RCC 7860 (cell line): Measurements from ENCODE around the gene SLC12A8.

Experiments
- DNase-seq: peaks from one replicate; pipeline ENCODE4 v3.0.0-alpha.2; 2015; ENCODE audit warnings: low spot score
- FAIRE-seq: peaks from 2 replicates; lab custom pipeline; 2012; peaks lifted over from hg19 to GRCh38; lab: Jason Lieb, UNC

Gene SLC12A8, protein sequence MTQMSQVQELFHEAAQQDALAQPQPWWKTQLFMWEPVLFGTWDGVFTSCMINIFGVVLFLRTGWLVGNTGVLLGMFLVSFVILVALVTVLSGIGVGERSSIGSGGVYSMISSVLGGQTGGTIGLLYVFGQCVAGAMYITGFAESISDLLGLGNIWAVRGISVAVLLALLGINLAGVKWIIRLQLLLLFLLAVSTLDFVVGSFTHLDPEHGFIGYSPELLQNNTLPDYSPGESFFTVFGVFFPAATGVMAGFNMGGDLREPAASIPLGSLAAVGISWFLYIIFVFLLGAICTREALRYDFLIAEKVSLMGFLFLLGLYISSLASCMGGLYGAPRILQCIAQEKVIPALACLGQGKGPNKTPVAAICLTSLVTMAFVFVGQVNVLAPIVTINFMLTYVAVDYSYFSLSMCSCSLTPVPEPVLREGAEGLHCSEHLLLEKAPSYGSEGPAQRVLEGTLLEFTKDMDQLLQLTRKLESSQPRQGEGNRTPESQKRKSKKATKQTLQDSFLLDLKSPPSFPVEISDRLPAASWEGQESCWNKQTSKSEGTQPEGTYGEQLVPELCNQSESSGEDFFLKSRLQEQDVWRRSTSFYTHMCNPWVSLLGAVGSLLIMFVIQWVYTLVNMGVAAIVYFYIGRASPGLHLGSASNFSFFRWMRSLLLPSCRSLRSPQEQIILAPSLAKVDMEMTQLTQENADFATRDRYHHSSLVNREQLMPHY

DNA sequence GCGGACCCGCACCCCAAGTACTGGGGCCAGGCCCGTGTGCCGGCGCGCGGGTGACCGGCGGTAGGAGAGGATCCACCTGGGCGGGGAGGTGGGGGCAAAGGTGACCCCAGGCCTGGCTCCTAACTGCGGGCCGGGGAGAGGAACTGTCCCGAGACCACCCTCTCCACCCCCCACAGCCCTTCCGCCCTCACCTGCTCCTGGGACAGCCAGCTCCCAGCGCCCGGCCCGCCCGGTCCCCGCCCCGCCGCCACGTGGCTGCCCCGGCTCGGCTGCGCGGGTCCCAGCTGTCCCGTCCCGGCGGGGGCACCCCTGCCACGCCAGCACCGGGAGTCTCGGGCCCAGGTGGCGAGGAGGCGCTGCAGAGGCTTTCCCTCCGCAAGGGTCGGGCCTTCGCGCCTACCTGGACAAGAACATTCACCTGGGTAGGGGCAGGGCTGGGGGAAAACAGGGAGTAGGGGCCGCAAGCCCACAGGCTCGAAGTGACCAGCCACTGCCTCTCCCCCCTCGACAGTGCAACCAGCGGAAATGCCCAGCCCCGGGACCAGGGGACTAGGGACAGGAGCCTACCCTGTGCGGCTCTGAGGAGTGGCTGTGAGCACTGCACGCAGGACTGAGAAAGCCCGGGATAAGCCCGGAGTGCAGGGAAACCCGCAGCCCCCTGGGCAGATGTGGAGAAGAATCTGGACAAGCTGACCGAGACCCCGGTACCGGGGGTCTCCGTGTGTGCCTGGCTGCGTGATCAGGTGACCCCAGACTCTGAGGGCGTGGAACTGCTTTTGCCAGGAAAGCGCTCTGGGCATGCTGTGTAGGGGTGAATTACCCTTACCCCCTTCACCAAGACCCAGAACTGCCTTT lies at the start of gene SLC12A8:
TSS of gene SLC12A8 (minus strand) at position 240 of the 855 bp plus-strand sequence. CDS start 1,399 bp downstream, outside the sequence.
- no peak for FAIRE-seq
- no peak for DNase-seq

DNA sequence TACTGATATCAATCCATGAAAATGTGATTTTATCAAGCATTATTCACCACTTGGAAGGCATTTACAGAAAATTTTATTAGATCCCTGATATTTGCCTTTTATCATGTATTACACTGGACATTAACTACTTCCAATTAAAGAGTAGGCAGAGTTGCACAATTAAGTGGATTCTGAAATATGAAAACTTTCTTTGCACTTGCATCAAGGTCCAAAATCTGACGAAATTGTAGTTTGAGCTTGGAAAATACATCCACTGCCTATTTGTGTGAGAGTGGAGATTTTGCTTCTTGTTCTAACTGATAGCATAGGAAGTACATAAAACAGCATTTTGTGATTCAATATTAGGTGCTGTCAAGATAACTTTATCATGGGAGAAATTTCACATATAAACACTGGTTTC lies 49.6 kb upstream of the SLC12A8 start:
- no peak for FAIRE-seq
- no peak for DNase-seq

DNA sequence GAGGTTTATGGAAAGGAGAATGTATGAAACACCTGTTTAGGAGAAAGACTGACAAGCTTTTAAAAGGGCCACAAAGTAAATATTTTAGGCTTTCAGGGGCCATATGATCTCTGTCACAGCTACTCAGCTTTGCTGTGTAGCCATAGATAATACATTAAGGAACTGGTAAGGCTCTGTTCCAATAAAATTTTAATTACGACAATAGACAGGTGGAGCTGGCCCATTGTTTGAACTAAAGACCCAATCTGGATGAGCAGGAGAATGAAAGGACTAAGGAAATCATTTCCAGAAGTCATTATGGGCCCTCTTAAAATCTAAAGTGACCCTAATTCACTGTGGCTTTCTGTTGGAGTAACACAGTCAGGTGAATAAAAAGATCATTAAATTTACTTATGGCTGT lies 48.5 kb upstream of the SLC12A8 start:
- DNase-seq (no peak), FAIRE-seq (no peak)

DNA sequence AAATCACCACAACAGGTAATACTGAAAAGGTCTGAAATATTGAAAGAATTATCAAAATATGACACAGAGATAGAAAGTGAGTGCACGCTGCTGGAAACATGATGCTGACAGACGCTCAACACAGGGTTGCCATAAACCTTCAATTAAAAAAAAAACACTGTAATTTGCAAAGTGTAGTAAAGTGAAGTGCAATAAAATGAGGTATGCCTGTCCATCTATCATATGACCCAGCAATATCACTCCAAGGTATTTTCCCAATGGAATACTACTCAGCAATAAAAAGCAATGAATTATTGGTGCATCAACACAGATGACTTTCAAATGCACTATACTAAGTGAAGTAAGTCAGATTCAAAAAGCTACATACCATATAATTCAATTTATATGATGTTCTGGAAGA lies 47.6 kb upstream of the SLC12A8 start:
- no peak for DNase-seq
- FAIRE-seq = no peak

DNA sequence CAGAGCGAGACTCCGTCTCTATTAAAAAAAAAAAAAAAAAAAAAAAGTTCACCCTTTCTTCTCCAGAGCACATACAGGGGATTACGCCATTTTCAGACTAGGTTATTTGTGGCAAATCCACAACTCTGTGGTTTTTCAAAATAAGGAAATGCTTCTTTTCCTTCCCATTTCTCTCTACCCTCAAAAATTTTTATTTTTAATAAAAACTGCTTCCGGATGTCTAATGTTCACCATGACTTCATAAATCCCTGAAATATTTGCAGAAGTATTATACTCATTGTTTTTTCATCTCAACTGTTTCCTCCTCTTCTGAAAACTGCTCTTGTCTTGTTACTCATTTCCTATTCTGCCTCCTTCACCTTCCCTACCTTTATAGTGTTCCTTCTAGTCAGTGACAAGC lies 45.0 kb upstream of the SLC12A8 start:
- DNase-seq (no peak), FAIRE-seq (no peak)

DNA sequence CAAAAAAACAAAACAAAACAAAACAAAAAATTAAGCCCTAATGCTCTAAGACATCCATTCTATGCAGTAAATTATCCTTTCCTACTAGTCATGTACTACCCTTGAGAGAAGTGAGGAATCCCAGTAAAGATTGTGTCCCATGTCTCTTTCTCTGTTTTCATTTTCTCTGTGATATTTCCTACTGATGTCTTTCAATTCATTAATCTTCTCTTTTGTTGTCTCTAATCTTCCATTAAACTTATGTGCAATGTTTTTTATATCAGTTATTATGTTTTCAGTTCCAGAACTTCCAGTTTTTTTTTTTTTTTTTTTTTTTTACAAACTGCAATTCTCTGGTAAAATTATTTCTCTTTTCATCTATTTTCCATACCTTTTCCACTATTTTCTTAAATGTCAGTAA lies 44.1 kb upstream of the SLC12A8 start:
- DNase-seq (no peak), FAIRE-seq (no peak)

DNA sequence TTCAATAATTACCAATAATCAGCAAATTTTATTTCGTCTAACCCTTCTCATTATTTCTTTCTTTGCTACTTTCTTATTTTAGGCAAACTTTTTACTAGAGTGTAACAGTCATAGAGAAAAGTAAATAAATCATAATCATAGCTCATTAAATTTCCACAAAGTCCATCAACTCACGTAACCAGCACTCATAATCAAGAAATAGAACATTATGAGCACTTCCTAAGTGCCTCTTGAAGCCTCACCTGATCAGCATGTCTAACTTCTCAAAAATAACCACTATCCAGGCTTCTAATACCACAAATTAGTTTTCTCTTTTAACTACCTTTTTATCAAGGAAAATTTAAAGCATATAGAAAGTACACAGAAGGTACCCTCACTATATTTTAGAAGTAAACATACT lies 38.4 kb upstream of the SLC12A8 start:
- no peak for DNase-seq
- no peak for FAIRE-seq

DNA sequence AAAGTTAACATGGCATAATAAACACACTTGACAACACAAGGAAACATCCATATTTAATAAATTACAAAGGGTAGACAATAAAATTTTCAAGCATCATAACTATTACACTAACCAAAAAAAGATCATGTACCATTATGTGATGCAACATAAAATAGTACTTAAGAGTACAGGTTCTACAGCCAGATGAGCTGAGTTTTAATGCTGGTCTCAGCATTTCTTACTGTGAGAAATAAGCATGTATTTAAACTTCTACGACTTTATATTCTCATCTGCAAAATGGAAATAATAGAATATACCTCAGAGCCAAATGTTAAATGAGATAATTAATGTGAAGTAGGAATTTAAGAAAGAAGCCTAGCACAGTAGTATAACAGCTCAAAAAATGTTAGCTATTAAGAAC lies 33.7 kb upstream of the SLC12A8 start:
- no peak for FAIRE-seq
- DNase-seq = no peak

DNA sequence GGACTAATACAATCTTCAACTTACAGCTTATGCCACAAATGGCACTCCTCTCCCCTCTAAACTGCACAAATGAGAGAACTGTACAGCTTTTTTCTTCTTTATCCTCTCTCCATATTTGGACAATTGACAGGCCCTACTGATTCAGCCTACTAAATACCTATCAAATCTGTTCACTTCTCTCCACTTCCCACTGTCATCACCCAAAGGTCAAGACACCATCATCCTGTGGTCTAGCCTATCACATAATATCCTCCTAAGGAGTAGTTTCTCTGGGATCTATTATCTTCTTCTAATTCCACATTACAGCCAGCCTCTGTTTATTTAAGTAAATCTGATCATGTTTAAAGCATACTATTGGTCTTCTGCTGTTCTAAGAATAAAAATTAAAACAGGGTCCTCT lies 33.0 kb upstream of the SLC12A8 start:
- no peak for FAIRE-seq
- DNase-seq = no peak

DNA sequence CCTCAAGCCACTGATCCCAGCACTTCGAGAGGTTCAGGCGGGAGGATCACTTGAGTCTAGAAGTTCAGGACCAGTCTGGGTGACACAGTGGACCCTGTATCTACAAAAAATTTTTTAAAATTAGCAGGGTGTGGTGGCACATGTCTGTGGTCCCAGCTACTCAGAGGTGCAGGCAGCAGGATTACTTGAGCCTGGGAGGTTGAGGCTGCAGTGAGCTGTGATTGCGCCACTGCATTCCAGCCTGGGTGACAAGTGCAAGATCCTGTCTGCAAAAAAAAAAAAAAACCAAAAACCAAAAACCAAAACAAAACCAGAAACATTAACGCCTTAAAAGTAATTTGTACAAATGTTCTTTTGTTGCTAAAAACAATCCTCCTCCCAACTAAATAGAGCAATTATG lies 27.9 kb upstream of the SLC12A8 start:
- no peak for DNase-seq
- no peak for FAIRE-seq

DNA sequence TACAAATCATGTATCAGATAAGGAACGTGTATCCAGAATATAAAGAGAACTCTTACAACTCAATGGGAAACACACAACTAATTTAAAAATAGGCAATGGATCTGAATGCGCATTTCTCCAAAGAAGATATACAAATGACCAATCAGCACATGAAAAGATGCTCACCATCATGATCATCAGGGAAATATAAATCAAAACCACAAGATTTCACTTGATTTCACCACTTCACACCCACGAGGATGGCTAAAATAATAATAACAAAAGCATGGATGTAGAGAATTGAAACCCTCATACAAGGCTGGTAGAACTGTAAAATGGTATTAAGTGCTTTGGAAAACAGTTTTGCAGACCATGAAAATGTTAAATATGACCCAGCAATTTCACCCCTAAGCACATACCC lies 26.7 kb upstream of the SLC12A8 start:
- FAIRE-seq (no peak), DNase-seq (no peak)

DNA sequence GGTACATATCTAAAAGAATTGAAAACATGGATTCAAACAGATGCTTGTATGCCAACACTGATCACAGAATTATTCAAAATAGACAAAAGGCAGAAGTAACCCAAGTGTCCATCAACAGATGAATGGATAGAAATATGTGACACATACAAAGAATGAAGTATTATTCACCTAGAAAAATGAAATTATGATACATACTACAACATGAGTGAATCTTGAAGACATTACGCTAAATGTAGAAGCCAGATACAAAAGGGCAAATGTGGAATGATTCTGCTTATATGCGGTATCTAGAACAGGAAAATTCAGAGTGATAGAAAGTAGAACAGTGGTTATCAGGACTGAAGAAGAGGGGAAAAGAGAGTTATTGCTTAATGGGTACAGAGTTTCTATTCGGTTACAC lies 26.2 kb upstream of the SLC12A8 start:
- FAIRE-seq = no peak
- no peak for DNase-seq

DNA sequence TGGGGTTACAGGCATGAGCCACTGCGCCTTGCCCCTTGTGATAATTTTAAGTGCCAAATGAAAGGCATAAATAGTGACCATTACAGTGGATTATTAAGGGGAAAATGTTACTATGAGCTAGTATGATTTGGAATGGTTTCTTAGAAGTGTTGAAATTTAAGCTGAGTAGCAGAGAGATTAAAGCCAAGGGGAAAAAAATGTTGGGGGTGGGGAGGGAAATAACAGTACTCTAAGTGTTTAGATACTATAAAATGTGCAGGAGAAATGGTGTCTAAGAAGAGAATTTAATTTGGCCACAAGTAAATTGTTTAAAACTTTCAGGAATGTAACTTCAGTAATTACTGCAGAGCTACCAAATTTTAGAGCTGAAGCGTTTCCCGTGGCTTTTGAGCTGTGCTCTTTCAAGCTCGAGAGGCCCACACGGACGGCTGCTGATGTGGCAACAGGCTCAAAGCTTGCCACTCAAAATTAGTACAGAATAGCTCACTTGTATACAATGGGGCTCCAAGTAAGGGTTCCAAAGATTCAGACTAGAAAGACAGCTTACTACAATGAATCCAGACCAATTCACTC lies 23.9 kb upstream of the SLC12A8 start:
- no peak for DNase-seq
- FAIRE-seq = no peak

DNA sequence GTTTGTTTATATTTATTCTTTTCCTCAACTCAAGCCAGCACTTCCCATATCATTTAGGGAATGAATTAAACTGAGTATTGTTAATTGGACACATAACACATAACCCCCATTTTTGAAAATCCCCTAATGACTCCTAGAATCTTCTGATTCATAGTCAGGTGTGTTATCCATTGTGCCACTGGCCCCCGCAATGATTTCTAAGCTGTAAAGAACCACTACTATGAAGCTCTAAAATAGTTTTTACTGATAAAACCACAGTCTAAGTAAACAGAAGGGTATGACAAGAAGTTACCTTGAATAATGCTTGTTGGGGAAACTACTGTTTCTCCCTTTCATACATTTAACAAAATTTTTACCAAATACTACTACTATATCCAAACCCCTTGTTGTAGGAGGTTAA lies 22.3 kb upstream of the SLC12A8 start:
- DNase-seq = no peak
- no peak for FAIRE-seq

DNA sequence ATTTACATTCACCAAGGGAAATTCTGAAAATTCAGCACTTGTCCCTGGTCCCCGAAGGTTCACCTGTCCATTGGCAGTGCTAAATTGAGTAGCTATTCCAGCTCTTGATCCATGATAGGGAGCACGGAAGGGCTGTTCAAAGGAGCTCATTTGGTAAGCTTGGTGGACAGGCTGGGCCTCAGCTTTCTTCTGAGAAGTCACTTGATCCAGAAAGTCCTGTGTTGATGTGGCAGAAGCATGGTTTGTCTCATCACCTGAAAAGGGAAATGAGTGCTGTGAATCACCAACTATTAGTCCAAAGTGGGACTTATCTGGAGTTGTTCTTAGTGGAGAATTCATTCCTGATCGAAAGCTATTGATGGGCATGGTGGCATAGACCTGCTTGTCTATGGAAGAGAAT lies 19.9 kb upstream of the SLC12A8 start:
- FAIRE-seq (no peak), DNase-seq (no peak)

DNA sequence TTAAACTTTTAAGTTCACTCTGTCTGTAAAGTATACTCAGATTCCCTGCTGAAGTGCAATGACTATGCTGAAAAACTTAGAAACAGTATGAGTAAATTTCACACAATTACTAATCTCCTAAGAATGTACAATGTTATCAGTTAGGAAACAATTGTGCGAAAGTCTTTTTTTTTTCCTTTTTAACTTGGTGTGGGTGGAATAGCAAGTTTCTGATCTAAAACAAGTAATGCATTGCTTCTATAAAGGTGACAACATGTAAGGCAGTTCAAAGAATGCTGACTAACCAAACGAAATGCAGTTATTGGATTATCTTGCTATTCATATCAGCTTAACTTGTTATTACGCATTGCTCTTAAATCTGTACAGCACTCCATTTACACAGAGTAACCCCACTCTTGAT lies 19.3 kb upstream of the SLC12A8 start:
- peak; percentile 45 for DNase-seq
- FAIRE-seq = peak; percentile 67

DNA sequence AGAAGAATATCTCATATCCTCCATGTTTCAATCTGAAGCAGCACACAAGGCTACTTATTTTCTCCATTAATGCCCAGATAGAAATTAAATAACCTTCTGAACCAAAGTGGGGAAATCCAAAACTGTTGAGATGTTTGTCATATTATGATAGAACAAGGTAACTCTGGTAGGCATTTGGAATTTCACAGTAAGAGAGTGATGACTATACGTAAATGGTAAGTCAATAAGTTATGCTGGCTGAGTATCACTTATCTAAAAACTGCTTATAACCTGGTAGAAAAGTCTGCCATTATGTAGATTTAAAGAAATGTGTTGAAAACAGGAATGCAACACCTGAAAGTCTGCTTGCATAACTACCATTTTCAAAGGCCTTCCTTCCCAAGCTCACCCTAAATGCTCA lies 17.2 kb upstream of the SLC12A8 start:
- FAIRE-seq (no peak), DNase-seq (no peak)

DNA sequence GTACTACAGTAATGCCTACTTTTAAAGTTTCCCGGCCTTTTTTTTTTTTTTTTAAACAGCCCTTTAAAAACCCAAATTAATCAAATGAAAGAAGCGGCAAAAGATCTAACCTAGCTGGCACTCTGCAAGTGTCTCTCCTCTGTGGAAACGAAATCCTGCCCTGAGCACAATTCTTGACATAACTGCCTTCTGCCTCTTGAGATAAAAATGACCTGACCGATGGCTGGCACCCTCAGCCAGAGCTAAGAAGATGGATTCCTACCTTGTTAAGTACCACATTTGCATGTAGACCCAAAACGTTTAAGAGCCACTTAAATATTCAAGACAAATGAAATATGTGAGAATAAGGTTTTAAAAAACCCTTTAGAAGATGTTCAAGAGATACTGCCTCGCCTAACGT lies 16.6 kb upstream of the SLC12A8 start:
- DNase-seq (no peak), FAIRE-seq (no peak)

DNA sequence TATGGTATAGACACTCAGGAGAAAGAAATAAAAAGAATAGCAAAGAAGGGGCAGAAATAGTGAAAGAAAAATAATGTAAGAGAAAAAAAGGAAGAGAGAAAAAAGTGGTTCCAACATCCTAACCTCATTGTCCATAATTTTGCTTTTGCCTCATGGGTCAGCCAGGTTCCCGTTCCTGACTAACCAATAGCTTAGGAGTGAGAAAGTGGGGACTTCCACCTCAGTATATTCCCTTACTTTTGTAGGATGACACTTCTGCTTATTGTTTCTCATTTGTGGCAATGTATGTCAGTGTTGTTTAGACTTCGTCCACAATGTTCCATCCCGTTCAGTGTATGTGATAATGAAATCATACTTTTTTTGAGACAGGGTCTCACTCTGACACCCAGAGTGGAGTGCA lies 9.3 kb upstream of the SLC12A8 start:
- FAIRE-seq (no peak), DNase-seq (no peak)

DNA sequence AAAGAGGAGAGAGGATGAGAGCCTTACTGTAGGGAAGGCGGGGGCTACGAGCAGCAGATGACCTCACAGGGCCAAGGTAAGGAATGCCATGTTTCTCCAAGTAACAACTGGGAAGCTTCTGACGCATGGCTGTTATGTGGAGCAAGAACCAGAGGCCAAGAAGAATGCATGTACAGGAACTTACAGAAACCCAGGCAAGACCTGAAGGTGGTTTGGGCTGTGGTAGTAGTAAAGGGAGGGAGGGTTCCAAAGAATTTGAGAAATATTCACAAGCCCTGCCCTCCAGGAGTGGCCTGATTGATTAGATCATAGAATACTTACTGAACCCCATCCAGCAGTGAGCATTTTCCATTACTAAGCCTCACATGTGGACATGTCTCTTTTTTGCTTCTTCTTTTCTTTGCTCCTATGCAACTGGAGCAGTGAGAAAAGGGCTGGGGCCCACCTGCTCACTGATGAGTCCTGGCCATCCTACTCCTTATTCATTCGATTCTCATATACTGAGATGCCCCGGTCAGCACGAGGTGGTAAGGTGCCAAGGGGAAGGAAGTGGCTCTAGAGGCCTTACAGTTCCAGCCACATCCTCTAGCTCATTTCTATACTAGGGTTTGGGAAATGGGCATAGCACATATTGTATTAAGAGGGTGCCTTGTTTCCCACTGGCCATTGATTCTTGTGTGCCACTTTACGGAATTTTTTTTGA lies 8.3 kb upstream of the SLC12A8 start:
- no peak for DNase-seq

DNA sequence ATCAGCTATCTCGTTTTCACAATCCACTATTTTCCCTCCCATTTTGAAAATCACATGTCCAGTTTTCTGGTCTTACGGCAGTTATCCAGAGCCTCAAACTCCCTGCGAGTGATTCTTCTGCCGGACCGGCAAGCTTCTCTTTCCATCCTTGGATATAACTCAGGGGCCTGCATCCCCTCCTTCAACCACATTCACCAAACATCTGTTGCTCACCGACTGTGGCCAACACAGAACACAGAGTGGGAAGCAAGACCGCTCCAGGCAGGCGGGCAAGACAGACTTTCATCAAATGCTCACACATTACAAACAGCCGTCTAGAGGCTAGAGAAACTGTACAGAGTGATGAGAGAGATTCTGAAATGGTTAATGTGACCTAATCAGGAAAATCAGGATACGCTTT lies 7.6 kb upstream of the SLC12A8 start:
- no peak for FAIRE-seq
- DNase-seq = no peak

More for the DNA sequence above, 8.3 kb upstream of the SLC12A8 start:
- no peak for FAIRE-seq
